Keratinocyte (primary cell): ENCODE measurements around the gene CXCL5. TPM values are rescaled to one million over a fixed set of nuclear protein-coding genes. Genes with fewer than 3 reads are reported as not detected.

ENCODE experiments used
- DNase-seq: peaks from one replicate; pipeline ENCODE4 v3.0.0-alpha.2; 2011; ENCODE audit warnings: low read depth, missing footprints, low spot score
- FAIRE-seq: peaks from 2 replicates; lab custom pipeline; 2011; peaks lifted over from hg19 to GRCh38; lab: Jason Lieb, UNC
- H2AFZ ChIP-seq: 2 replicates; pipeline ENCODE4 v1.6.0; 2012; ENCODE audit warnings: low read length, control low read depth, inconsistent platforms; ENCODE audit not compliant: control insufficient read depth
- H3K27ac ChIP-seq: 2 replicates; pipeline ENCODE4 v1.5.1; 2011; ENCODE audit warnings: low read length; ENCODE audit not compliant: control insufficient read depth, insufficient read depth
- H3K27me3 ChIP-seq: 3 replicates; pipeline ENCODE4 v1.6.0; 2011; ENCODE audit warnings: low read length; ENCODE audit not compliant: control insufficient read depth, insufficient read depth; ENCODE audit errors: extremely low read depth
- H3K36me3 ChIP-seq, 2 experiments: 2 replicates in 1 of 2; 3 replicates in 1 of 2; pipeline ENCODE4 v1.5.1; 2011; ENCODE audit warnings: low read length in 2 of 2, mild to moderate bottlenecking in 1 of 2; ENCODE audit not compliant: control insufficient read depth in 2 of 2, insufficient read depth in 2 of 2; ENCODE audit errors: extremely low read depth in 1 of 2
- H3K4me1 ChIP-seq: 3 replicates; pipeline ENCODE4 v1.5.1; 2011; ENCODE audit warnings: low read length; ENCODE audit not compliant: control insufficient read depth, insufficient read depth; ENCODE audit errors: extremely low read depth
- H3K4me2 ChIP-seq: 3 replicates; pipeline ENCODE4 v1.6.0; 2011; ENCODE audit warnings: low read depth, low read length; ENCODE audit not compliant: control insufficient read depth, insufficient read depth; ENCODE audit errors: extremely low read depth
- H3K4me3 ChIP-seq, 3 experiments: fragments of 200-600 bp in 1 of 3; sonication (generic) in 1 of 3; 2 replicates in 2 of 3; 3 replicates in 1 of 3; pipeline ENCODE4 v1.5.1; 2011 to 2016; ENCODE audit warnings: low read length in 3 of 3, mild to moderate bottlenecking in 3 of 3, control low read depth in 2 of 3, inconsistent platforms in 1 of 3, low read depth in 1 of 3, mixed read lengths in 1 of 3, mixed run types in 1 of 3, moderate library complexity in 1 of 3; ENCODE audit not compliant: control insufficient read depth in 2 of 3, insufficient read depth in 2 of 3; ENCODE audit errors: extremely low read depth in 1 of 3
- H3K79me2 ChIP-seq: 2 replicates; pipeline ENCODE4 v1.6.0; 2012; ENCODE audit warnings: low read length; ENCODE audit not compliant: control insufficient read depth, insufficient read depth
- H3K9ac ChIP-seq: 3 replicates; pipeline ENCODE4 v1.6.0; 2011; ENCODE audit warnings: low read length; ENCODE audit not compliant: control insufficient read depth, insufficient read depth; ENCODE audit errors: extremely low read depth
- H3K9me1 ChIP-seq: 3 replicates; pipeline ENCODE4 v1.6.0; 2011; ENCODE audit warnings: low read length; ENCODE audit not compliant: control insufficient read depth, insufficient read depth; ENCODE audit errors: extremely low read depth
- H3K9me3 ChIP-seq: 2 replicates; pipeline ENCODE4 v1.5.1; 2012; ENCODE audit warnings: low read depth, low read length; ENCODE audit not compliant: control insufficient read depth
- H4K20me1 ChIP-seq: 3 replicates; pipeline ENCODE4 v1.6.0; 2011; ENCODE audit warnings: low read length; ENCODE audit not compliant: control insufficient read depth, insufficient read depth; ENCODE audit errors: extremely low read depth
- EZH2 ChIP-seq: IDR thresholded peaks from one replicate; pipeline ENCODE4 v1.6.1; 2012; ENCODE audit warnings: inconsistent platforms, mild to moderate bottlenecking, low read length, moderate library complexity
- dilution Hi-C: fragments of 300-500 bp; cut with MboI; formaldehyde crosslinking; loops from one replicate; pipeline ENCODE4 v1.7.0; 2020; ENCODE audit warnings: low sequenced_read_pairs; ENCODE audit not compliant: extremely low pct_ligation_motif_present
- polyA plus RNA-seq, 5 experiments: library from polyadenylated mRNA; depleted of rRNA in 3 of 5; stranded (reverse) in 3 of 5; stranded (forward) in 1 of 5; unstranded in 1 of 5; fragments of >200 nt; gene quantifications; 1 replicate in 1 of 5; 2 replicates in 3 of 5; 3 replicates in 1 of 5; pipeline versions ENCODE4 v1.2.1 to v1.2.3, GENCODE V29; 2011 to 2012; ENCODE audit warnings: missing spikeins in 2 of 5, low read depth in 1 of 5, low replicate concordance in 1 of 5
- TF ChIP-seq, protein P1 (sequence below), 3 experiments: IDR thresholded peaks in 1 of 3; conservative IDR thresholded peaks in 1 of 3; optimal IDR thresholded peaks in 1 of 3; 2 replicates in 2 of 3; 3 replicates in 1 of 3; pipeline versions ENCODE3 to v1.5.1; 2011; ENCODE audit warnings: low read length in 3 of 3, mild to moderate bottlenecking in 3 of 3, moderate library complexity in 2 of 3, control low read depth in 1 of 3, inconsistent platforms in 1 of 3; ENCODE audit not compliant: insufficient read depth in 2 of 3; ENCODE audit errors: extremely low read depth in 1 of 3

The CXCL5 gene
- polyA plus RNA-seq, 1 donor (not counting 4 experiments of a cell fraction or from before 2014, with no cell fraction given): 0.76 TPM

DNA sequence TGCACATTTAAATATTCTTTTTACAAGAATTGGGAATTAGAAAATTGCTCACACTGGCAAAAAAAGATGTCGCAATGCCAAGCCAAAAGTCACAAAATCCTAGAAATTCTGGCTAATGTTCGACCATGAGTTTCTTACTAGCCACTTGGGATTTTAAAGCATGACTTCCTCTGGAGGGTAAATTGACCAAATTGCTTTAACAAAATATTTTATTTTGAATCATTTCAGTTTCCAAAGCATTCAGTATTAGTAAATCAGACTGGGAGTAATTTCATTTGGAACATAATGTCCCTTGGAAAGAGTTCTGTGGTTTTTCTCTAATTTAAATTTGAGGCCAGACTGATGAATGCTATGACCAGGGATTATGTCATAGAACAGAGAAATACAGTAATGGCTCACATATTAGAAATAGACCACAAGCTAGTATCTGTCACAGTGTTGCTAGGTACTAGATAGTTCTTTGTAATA is 7.6 kb upstream of the CXCL5 start:
- H3K4me2 ChIP-seq: peak overlapping the region; percentile 59
- no peaks in the 10 kb centered on the region for H4K20me1 ChIP-seq
- no peak overlapping the region for H3K4me3 ChIP-seq
- TF ChIP-seq, protein P1, sequence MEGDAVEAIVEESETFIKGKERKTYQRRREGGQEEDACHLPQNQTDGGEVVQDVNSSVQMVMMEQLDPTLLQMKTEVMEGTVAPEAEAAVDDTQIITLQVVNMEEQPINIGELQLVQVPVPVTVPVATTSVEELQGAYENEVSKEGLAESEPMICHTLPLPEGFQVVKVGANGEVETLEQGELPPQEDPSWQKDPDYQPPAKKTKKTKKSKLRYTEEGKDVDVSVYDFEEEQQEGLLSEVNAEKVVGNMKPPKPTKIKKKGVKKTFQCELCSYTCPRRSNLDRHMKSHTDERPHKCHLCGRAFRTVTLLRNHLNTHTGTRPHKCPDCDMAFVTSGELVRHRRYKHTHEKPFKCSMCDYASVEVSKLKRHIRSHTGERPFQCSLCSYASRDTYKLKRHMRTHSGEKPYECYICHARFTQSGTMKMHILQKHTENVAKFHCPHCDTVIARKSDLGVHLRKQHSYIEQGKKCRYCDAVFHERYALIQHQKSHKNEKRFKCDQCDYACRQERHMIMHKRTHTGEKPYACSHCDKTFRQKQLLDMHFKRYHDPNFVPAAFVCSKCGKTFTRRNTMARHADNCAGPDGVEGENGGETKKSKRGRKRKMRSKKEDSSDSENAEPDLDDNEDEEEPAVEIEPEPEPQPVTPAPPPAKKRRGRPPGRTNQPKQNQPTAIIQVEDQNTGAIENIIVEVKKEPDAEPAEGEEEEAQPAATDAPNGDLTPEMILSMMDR (optimal IDR thresholded peaks at IDR 0.05 in 1 of 3, IDR thresholded peaks at IDR 0.05 in 1 of 3, conservative IDR thresholded peaks at IDR 0.05 in 1 of 3; ENCODE audit: extremely low read depth in 1 of 3, insufficient read depth in 2 of 3, low read length in 3 of 3): no peak
- TF ChIP-seq EZH2: no peak
- dilution Hi-C loops: no loop called here
- DNase-seq (peak; percentile 40), FAIRE-seq (peak; percentile 49)
- H3K9me3 ChIP-seq: no peaks in the 10 kb centered on the region
- no peaks in the 10 kb centered on the region for H3K9me1 ChIP-seq
- peaks cover 15% of the 10 kb centered on the region for H3K4me1 ChIP-seq
- H3K79me2 ChIP-seq: no peaks in the 10 kb centered on the region
- H3K27me3 ChIP-seq: no peaks in the 10 kb centered on the region
- no peak overlapping the region for H2AFZ ChIP-seq
- H3K27ac ChIP-seq: peak overlapping the region; percentile 84
- H3K36me3 ChIP-seq: no peaks in the 10 kb centered on the region
- H3K9ac ChIP-seq: peak overlapping the region; percentile 51

DNA sequence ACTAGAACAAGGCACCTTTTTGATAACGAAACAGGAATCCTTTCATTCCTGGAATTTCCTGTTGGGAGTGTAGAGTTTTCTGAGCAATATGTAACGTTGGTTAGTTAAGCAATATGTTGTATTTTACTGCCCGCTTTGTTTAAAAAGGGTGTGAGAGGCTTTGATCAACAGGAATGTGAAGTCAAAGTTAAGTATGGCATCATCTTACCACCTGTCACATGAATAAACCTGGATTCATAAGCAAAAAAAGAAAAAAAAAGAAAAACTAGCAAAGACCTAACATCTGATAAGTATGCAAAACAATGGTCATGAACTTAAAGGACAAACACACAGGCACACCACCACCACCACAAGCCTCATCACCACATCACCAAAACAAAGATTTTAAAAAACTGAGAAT is 7.1 kb upstream of the CXCL5 start:
- H3K4me1 ChIP-seq: peaks cover 15% of the 10 kb centered on the region
- H4K20me1 ChIP-seq: no peaks in the 10 kb centered on the region
- no peaks in the 10 kb centered on the region for H3K36me3 ChIP-seq
- FAIRE-seq (peak; percentile 91), DNase-seq (peak; percentile 77)
- H3K9ac ChIP-seq: peak overlapping the region; percentile 51
- no peaks in the 10 kb centered on the region for H3K79me2 ChIP-seq
- dilution Hi-C loops: no loop called here
- no peak overlapping the region for H2AFZ ChIP-seq
- H3K9me3 ChIP-seq: no peaks in the 10 kb centered on the region
- no peaks in the 10 kb centered on the region for H3K27me3 ChIP-seq
- no peaks in the 10 kb centered on the region for H3K9me1 ChIP-seq
- H3K4me2 ChIP-seq: peak overlapping the region; percentile 59
- H3K27ac ChIP-seq: peak overlapping the region; percentile 84
- no peak for TF ChIP-seq EZH2
- TF ChIP-seq, protein P1 (optimal IDR thresholded peaks at IDR 0.05 in 1 of 3, IDR thresholded peaks at IDR 0.05 in 1 of 3, conservative IDR thresholded peaks at IDR 0.05 in 1 of 3; ENCODE audit: extremely low read depth in 1 of 3, insufficient read depth in 2 of 3, low read length in 3 of 3): no peak
- no peak overlapping the region for H3K4me3 ChIP-seq
